HG02981 (cell line): Measurements from ENCODE around the gene PRDM2.

ENCODE experiments used
- ATAC-seq: cut with Tn5 transposase; IDR thresholded peaks from one replicate; pipeline ENCODE4 v1.9.1; 2021; ENCODE audit warnings: mild to moderate bottlenecking, moderate library complexity; ENCODE audit not compliant: unreplicated experiment

Gene PRDM2

DNA sequence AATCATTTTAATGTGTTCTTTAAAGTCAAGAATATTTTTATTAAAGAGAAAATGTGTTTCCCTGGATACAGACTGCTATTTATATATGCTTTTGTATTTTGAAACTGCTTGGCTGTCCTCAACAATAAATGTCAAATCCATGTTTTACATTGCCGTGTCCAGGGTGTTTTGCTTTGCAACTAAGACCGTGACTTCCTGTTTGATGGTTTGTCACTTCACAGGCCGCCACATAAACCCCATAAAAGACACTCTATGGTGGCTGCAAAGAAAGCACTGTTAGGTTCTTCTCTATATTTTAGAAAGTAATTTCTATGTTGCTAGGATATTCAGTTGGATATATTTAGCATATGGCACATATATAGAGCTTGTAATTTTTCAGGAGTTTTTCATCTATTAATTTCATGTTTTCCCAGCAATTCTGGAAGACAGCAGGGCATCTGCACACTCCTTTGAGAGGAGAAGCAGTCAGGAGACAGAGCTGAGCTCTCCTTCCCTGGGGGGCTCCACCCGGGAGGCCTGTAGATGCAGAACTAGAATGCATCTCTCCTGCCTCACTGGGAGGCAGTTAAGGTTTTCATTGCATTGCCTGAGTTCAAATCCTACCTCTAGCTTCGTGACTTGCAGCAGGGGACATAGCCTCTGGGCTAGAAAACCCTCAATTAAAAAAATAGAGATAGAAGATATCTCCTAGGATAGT is 33.1 kb downstream of the PRDM2 start:
- ATAC-seq: no peak

DNA sequence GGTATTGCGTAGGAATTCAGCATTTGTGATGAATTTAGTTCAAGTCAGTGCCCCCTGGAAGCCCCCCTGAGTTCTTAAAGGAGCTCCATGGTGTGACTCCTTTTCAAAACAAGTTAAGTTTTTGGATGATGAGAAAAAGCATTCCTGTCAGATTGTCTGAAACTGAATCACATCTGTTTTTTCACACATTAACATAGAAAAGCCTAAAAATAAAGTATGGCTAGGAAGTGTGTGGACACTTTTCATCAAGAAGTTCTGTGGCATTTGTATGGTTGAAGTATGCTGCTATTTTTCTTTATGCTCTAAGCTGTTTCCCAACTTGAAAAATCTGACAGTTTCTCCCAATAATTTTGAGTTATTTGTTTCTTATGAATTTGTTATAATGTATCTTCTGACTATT is 33.7 kb downstream of the PRDM2 start:
- no peak for ATAC-seq

GRCh38 chr1:13735168-13735930 is 35.4 kb downstream of the PRDM2 start:
- ATAC-seq: no peak

GRCh38 chr1:13737398-13737797 is 37.4 kb downstream of the PRDM2 start:
- ATAC-seq: no peak

GRCh38 chr1:13746342-13746741 is 46.4 kb downstream of the PRDM2 start:
- no peak for ATAC-seq

GRCh38 chr1:13748610-13749505 is 48.9 kb downstream of the PRDM2 start:
- ATAC-seq: peak; percentile 85

GRCh38 chr1:13749543-13750341 is 49.8 kb downstream of the PRDM2 start:
- peak; percentile 20 for ATAC-seq

DNA sequence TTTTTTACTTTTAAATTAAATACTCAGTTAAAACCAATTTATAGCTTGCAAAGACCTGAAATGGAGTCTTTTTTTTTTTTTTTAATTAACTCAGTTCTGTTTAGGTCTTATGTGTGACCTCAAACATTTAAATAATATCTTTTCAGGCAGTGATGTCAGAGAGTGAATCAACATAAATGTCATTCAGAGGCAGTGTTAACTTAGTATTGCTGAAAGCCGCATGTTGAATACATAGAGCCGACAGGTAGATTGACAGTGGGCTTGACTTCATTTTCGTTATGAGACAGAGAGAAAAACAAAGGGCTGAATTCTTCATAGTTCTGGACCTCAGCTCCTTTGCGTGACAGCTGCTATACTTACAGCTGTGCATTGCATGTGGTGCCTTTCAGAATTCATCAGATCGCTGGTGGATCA is 51.5 kb downstream of the PRDM2 start:
- no peak for ATAC-seq

GRCh38 chr1:13751985-13752384 is 52.0 kb downstream of the PRDM2 start:
- no peak for ATAC-seq

GRCh38 chr1:13752852-13753251 is 52.9 kb downstream of the PRDM2 start:
- ATAC-seq: no peak

DNA sequence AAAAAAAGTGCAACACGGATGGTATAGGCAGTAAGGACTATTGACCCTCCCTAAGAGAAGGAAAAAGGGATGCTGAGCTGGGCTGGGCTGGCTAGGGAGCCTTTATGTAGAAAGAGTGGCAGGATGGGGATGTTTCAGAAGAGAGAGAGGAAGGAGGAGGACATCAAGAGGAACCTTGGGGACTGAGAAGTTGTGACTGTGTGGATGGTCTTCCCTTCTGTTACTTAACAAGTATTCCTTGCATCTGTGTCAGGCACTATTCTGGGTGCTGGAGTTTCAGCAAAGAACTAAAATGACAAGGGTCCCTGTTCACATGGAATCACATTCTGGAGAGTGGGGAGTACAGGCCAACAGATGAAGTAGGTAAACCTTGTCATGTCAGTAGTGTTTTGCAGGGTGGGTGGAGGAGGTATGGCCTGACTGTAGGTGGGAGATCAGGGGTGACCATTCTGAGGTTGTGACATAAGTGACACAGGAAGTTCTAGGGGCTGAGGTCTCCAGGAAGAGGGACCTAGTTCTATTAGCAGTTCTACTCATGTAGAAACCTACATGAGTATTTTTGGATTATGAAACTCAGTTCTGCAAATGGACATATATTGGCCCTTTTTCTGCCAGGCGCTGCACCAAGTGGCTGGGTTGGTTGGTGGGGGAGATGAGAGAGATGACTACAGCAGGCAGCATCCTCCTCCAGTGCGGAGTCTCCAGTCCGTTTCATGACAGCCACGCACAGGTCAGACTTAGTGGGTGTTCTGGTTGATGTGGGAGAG is 53.8 kb downstream of the PRDM2 start:
- no peak for ATAC-seq

DNA sequence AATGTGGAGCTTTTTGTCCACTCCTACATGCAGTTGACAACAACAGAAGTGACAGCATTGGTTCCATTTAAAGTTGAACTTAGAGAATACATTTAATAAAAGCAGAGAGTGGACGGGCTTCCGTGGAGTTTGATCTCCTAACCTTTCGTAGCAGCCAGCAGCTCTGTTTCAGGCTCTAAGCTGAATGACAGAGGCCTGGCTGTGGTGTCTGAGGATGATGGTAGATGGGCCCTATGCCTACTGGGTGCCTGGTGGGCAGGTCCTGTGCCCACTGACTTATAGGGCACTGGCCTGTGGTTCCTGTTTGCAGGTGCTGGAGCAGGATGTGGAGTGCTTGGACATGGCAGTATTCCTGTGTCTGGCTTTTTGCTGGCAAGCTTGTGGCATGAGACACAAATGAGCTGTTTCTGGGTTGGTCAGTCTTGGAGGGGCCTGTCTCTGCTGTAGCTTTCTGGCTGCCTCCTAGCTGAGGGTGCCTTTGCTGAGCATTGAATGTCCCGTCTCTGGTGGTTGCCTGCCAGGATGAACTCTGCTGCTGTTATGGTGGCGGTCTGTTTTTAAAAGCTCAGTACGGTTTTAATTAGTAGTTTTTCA is 54.6 kb downstream of the PRDM2 start:
- ATAC-seq: no peak

GRCh38 chr1:13756557-13757315 is 56.7 kb downstream of the PRDM2 start:
- no peak for ATAC-seq

DNA sequence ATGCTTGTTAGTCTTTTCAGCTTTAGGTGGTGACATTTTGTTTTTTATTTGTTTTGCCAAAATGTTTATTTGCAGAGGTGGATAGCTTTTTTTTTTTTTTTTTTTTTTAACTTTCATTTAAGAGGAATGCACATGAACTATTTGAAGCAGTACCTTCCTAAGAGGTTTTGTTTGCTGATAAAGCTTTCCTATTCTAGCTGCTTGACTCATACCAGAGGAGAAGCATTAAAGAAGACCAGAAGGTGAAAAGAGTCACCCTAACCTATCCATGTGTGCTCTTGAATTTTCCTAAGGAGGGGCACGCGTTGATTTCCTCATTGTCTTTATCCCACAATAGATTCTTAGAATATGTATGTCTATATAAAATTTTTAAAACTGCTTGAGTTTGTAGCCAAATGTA is 57.7 kb downstream of the PRDM2 start:
- ATAC-seq: no peak

- no peak for ATAC-seq
Observed at GRCh38 chr1:13759072-13759471, 59.1 kb downstream of the PRDM2 start.

- no peak for ATAC-seq
Observed at GRCh38 chr1:13760340-13760739, 60.4 kb downstream of the PRDM2 start.

DNA sequence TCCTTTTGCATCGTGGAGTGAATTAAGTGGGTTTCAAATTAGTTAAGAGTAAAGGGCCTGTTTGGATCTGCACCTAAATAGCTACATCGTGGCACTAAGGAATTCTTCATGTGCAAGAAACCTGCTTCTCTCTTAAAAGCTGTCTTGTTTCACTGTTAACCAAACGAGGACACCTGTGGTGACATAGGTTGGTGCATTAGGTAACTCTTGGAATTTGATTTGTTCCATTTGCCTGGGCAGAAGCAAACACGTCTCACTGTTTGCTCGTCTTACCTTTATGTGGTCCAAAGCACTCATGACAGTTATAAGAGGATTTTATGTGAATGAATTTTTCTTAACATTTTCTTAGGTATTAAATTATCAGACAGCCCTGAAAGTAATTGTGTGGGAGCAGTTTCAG is 60.9 kb downstream of the PRDM2 start:
- ATAC-seq: no peak

GRCh38 chr1:13761883-13762282 is 61.9 kb downstream of the PRDM2 start:
- ATAC-seq: no peak

GRCh38 chr1:13762642-13763041 is 62.7 kb downstream of the PRDM2 start:
- no peak for ATAC-seq
